Camera-type eye (tissue), 1 donor: ENCODE measurements around the gene IL6ST. TPM values are rescaled to one million over a fixed set of nuclear protein-coding genes. Genes with fewer than 3 reads are reported as not detected.

ENCODE experiments used
- total RNA-seq: library from RNA; depleted of rRNA; stranded (reverse); fragments of >200 nt; gene quantifications from one replicate; pipeline ENCODE4 v1.2.3, GENCODE V29; 2014

IL6ST gene
- total RNA-seq = 264 TPM

GRCh38 chr5:55994495-55994997 is at the start of gene IL6ST:
Gene IL6ST, minus strand, starts transcription at chr5:55994963. Its CDS starts 18,685 bp downstream, at chr5:55976278.

Other genes with a start within 250 kb of the IL6ST start
- gene IL31RA, start 143.6 kb downstream of the IL6ST start, total RNA-seq = 1.0 TPM
- 12.5 TPM for gene ANKRD55, start 238.4 kb upstream of the IL6ST start, total RNA-seq